Sigmoid colon (tissue), 4 donors: ENCODE data around the gene MAD1L1.

Experiments
- CTCF ChIP-seq, 4 experiments: fragments of 450-650 bp in 3 of 4; fragments of 200-600 bp in 1 of 4; IDR thresholded peaks; one replicate each; pipeline ENCODE4 v1.5.1; 2016 to 2019; ENCODE audit warnings: antibody characterized with exemption in 4 of 4, mild to moderate bottlenecking in 3 of 4, moderate library complexity in 2 of 4
- EP300 ChIP-seq, 4 donors: sonication (generic); formaldehyde crosslinking; IDR thresholded peaks; one replicate each; pipeline ENCODE4 v1.6.1; 2017; ENCODE audit warnings: antibody characterized with exemption in 4 of 4
- POLR2A ChIP-seq, 2 donors: fragments of 450-650 bp; IDR thresholded peaks; one replicate each; pipeline ENCODE4 v1.6.1; 2016; ENCODE audit warnings: antibody characterized with exemption in 2 of 2, mild to moderate bottlenecking in 2 of 2, moderate library complexity in 2 of 2

- TF ChIP-seq CTCF (IDR thresholded peaks at IDR 0.05) (no peak), EP300 (IDR thresholded peaks at IDR 0.05) (no peak), POLR2A (IDR thresholded peaks at IDR 0.05) (no peak)
These were observed 282.1 kb downstream of the MAD1L1 start for GRCh38 chr7:1950452-1951158.
